Activated gamma-delta T cell treated with Interleukin-2 at 50 U/mL for 16 hours (primary cell): ENCODE measurements around the gene ARHGAP9.
"Not testable (repeated sequence)": the region's sequence is repeated elsewhere in the genome, so short reads cannot be mapped to it uniquely, and the experiment has no call there.

ENCODE experiments used
- DNase-seq: peaks from one replicate; pipeline ENCODE4 v3.0.0-alpha.2; 2020

Gene ARHGAP9

DNA sequence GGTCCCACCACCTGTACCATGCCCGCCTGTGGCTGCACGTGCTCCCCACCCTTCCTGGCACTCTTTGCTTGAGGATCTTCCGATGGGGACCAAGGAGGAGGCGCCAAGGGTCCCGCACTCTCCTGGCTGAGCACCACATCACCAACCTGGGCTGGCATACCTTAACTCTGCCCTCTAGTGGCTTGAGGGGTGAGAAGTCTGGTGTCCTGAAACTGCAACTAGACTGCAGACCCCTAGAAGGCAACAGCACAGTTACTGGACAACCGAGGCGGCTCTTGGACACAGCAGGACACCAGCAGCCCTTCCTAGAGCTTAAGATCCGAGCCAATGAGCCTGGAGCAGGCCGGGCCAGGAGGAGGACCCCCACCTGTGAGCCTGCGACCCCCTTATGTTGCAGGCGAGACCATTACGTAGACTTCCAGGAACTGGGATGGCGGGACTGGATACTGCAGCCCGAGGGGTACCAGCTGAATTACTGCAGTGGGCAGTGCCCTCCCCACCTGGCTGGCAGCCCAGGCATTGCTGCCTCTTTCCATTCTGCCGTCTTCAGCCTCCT lies 23.4 kb downstream of the ARHGAP9 start:
- DNase-seq = peak; percentile 42

DNA sequence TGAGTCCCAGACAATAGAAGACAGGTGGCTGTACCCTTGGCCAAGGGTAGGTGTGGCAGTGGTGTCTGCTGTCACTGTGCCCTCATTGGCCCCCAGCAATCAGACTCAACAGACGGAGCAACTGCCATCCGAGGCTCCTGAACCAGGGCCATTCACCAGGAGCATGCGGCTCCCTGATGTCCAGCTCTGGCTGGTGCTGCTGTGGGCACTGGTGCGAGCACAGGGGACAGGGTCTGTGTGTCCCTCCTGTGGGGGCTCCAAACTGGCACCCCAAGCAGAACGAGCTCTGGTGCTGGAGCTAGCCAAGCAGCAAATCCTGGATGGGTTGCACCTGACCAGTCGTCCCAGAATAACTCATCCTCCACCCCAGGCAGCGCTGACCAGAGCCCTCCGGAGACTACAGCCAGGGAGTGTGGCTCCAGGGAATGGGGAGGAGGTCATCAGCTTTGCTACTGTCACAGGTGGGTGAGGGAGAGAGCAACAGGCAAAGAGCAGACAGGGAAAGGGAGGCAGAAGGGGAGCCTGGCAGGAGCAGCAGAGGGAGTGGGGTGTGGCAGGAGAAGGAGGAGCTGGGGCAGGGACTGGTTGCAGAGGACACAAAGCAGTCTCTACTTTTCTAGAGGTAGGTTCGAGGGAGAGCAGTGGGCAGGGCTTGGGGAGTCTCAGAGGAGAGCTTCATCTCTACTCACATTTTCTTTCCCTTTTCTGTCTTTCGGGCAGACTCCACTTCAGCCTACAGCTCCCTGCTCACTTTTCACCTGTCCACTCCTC lies 24.1 kb downstream of the ARHGAP9 start:
- DNase-seq = no peak

DNA sequence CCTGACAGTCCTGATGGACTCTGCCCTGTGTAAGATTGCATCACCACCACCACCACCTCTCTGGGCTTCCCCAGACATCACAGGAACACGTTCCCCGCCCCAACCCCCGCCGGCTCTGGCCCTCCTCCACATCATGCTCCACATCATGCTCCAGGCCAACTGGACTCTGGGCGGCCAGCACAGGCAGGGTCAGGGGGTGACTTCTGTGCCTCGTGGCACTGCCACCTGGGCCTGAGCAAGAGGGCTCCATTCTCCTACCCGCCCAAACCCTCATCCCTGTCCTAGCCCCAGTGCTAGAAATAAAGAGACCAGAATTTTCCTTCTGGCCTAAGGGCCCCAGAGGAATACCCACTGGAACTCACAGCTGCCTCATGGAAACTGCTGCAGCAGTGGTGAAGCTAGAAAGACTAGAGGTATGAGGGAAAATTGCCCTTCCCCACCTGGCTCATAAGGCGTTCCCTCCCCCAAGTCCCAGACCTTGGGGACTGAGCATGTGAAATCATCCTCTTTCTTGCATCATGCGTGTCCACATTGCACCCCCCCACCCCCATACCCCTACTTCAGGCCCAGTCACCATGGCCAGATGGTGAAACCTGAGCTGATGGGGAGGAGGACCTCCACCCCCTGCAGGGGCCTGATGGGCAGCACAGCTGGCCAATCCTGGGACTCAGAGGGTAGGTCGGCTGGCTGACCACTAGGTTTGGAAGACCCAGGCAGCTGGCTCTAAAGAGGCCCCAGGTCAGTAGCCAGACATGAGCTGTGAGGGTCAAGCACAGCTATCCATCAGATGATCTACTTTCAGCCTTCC lies 24.9 kb downstream of the ARHGAP9 start, which contains the start of gene INHBE:
TSS of gene INHBE (plus strand) at position 742 of the 808 bp plus-strand sequence. CDS start 230 bp downstream, outside the sequence.
- DNase-seq = no peak

DNA sequence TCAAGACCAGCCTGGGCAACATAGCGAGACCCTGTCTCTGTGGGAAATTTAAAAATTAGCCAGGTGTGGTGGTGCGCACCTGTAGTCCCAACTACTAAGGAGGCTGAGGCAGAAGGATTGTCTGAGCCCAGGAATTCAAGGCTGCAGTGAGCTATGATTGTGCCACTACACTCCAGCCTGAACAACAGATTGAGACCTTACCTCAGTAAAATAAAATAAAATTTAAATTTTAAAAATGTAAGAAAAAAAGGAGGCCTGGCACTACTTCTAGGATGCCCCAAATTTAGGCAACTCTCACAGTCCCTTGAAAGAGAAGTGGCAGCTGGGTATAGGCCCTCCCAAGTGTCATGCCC lies 25.5 kb downstream of the ARHGAP9 start:
- DNase-seq = no peak

DNA sequence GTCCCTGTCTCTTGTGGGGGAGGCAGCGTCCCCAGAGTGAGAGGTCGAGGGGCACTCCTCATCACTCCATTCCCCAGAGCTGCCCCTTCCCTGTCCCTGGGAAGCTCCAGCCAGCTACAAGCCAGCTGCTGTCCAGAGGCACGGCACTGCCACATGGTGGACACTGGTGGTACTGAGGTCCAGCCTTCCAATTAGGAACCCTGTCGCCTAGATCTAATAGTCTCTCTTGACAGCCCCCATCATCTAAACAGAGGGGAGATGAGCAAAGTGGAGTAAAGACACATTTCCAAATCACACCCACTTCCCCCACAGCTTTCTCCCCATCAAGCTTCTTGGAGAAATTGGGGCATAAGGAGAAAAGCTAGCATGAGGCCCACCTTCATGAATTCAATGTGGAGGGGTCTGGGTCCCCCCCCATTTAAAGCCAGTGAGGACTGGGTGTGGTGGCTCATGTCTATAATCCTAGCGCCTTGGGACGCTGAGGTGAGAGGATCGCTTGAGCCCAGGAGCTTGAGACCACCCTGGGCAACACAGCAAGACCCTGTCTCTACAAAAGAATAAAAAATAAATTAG lies 26.6 kb downstream of the ARHGAP9 start:
- peak; percentile 19 for DNase-seq

DNA sequence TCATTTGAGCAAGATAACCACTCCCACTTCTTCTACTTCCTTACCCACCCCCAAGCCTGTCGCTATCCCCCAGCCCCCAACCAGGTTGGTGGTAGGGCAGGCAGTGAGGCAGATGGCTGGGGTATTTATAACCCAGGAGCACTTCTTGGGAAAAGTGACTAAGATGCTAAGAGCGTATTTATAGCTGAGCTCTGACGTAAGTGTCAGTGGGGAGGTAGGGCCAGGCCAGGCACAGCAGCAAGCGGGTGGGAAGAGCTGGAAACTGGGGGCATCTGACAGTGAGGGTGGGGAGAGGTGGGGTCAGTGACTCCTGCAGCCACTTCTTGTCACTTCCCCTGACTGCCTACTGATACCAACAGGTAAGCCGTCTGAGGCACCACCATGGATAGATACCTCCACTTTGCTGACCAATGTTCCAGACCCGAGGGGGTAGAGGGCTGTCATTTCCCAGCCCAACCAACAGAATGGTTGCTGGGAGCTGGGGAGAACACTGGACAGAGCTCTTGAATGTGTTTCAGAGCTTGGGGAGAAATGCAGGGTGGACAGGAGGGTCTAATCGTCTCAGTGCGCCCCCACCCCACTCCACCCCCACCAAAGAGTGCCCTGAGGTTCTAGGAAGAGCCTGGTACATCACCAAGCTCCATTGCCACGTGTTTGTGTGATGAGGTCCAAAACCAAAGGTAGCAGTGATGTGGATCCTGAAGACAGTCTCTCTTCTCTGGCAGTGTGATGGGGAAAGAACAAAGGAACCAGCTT lies 27.3 kb downstream of the ARHGAP9 start:
- no peak for DNase-seq

DNA sequence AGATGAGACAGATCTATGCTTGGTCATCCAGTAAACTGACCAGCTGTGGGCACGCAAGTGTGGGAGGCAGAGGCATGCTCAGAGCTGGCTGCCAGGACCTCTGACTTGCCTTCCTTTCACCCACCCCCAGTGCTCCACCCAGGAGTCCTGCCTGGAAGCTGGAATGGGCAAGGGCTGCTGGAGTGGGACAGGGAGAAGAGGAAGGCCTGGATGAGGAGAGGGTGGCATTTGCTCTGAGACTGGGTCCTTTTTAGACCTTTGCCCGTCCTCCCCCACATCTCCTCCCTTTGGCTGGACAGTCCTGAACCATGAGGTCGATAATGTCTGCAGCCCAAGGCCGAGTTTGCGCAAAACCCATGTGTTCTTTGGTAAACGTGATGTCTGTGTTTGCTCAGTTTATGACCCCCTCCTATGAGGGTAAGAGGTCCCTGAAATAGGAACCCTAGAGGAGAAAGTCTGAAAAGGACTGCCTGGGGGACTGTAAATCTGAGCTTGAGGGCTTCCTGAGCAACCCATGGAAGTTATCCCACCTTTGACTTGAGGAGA lies 28.4 kb downstream of the ARHGAP9 start:
- DNase-seq = no peak

DNA sequence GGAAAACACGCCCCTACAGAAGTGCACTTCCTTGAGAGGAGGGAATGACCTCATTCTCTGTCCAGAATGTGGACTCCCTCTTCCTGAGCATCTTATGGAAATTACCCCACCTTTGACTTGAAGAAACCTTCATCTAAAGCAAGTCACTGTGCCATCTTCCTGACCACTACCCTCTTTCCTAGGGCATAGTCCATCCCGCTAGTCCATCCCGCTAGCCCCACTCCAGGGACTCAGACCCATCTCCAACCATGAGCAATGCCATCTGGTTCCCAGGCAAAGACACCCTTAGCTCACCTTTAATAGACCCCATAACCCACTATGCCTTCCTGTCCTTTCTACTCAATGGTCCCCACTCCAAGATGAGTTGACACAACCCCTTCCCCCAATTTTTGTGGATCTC lies 29.6 kb downstream of the ARHGAP9 start:
- DNase-seq = no peak

DNA sequence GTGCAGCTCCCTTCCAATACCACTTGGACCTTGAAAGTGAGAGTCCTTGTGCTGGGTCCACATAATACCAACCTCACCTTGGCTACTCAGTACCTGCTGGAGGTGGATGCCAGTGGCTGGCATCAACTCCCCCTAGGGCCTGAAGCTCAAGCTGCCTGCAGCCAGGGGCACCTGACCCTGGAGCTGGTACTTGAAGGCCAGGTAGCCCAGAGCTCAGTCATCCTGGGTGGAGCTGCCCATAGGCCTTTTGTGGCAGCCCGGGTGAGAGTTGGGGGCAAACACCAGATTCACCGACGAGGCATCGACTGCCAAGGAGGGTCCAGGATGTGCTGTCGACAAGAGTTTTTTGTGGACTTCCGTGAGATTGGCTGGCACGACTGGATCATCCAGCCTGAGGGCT lies 30.3 kb downstream of the ARHGAP9 start:
- no peak for DNase-seq

DNA sequence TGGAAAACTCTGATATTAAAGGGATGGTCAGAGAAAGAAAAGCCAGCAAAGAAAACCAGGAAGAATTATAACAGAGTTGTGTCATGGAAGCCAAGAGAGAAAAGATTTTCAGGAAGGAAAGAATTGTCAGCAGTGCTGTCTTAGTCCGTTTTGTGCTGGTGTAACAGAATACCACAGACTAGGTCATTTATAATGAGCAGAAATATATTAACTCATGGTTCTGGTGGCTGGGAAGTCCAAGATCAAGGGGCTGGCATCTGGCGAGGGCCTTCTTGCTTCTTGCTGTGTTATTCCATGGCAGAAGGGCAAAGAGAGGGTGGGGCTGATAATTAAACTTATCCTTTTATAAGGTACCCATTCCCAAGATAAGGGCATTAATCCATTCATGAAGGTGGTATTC lies 31.0 kb downstream of the ARHGAP9 start:
- DNase-seq = no peak

DNA sequence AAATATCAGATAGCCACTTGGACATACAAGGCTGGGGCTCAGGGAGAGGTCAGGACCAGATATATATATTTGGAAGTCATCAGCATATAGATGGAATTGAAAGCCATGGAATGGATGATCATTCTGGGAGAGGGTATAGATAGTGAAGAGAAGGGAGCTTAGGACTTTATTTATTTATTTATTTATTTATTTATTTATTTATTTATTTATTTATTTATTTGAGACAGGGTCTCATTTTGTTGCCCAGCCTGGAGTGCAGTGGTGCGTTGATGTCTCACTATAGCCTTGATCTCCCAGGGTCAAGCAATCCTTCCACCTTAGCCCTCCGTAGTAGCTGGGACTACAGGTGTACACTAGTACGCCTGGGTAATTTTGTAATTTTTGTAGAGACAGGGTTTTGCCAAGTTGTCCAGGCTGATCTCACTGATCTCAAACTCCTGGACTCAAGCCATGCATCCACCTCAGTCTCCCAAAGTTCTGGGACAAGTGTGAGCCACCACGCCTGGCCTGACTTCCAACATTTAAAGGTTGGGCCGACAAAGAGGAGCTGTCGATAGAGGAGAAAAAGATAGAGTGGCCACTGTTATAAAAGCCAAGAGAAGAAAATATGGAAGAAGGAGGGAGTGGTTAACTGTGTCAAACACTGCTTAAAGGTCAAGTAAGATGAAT lies 33.2 kb downstream of the ARHGAP9 start:
- no peak for DNase-seq

DNA sequence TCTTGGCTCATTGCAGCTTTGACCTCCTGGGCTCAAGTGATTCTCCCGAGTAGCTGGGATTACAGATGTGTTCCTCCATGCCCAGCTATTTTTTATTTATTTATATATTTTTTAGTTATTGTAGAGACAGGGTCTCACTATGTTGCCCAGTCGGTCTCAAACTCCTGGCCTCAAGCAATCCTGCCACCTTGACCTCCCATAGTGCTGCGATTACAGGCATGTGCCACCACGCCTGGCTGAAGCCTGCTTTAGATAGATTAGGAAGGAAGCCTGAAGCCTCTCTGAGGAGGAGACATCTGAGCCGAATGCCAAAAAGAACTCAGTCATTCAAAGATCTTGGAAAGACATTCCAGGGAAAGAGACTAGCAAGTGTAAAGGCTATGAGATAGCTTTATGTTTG lies 34.9 kb downstream of the ARHGAP9 start:
- no peak for DNase-seq

DNA sequence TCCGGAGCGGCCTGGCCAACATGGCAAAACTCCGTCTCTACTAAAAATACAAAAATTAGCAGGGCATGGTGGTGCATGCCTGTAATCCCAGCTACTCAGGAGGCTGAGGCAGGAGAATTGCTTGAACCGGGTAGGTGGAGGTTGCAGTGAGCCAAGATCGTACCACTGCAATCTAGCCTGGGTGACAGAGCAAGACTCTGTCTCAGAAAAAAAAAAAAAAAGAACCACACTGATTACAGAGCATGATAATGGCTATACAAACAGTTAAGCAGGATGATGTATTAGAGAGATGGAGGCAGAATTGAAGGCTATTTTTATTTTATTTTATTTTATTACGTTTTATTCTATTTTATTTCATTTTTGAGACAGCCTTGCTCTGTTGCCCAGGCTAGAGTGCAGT lies 35.3 kb downstream of the ARHGAP9 start:
- not testable (repeated sequence) for DNase-seq

DNA sequence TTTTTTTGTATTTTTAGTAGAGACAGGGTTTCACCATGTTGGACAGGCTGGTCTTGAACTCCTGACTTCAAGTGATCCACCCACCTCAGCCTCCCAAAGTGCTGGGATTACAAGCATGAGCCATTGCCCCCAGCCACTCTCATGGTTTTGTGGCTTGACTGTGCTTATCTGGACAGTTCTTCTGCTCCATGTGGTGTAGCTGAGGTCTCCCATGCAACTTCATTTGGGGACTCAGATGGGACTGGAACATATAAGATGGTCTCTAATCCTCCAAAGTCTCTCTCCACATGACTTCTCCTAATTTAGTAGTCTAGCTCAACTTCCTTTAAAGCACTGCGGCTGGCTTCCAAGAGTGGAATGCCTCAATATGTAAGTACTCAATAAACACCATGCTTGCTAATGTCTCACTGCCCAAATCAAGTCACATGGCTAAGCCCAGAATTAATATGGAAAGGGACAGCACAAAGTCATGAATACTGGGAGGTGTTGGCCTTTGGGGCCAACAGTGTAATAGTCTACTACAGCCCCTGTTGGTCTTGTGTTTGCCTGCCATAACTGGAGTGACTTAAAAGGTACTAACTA lies 37.7 kb downstream of the ARHGAP9 start:
- no peak for DNase-seq

DNA sequence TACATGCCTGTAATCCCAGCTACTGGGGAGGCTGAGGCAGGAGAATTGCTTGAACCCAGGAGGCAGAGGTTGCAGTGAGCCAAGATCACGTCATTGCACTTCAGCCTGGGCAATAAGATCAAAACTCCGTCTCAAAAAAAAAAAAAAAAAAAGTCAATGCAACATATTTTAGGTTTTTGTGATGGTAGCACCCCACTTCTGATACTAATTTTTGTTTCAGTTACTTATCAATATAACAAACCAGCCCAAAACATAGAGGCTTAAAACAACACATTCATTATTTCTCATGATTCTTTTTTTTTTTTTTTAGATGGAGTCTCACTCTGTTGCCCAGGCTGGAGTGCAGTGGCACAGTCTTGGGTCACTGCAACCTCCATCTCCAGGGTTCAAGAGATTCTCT lies 38.3 kb downstream of the ARHGAP9 start:
- not testable (repeated sequence) for DNase-seq

DNA sequence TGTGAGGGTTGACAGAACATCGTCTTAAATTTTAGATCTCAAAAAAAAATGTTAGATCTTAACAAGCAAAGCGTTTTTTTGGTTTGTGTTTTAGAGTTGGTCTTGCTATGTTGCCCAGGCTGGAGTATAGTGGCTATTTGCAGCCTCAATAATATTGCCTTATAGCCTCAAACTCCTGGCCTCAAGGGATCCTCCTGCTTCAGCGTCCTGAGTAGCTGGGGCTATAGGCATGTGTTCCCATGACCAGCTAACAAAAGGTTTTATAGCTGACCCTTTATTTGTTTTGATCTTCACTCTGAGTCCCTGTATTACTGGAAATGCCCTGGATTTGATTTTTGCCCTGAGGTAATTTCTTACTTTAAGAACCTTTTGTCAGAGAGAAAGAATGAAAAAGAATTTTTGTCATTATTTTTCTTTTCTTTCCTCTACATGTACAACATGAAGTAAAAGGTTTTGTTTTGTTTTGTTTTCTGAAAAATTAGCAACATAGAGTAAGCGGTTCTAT lies 39.9 kb downstream of the ARHGAP9 start:
- no peak for DNase-seq

DNA sequence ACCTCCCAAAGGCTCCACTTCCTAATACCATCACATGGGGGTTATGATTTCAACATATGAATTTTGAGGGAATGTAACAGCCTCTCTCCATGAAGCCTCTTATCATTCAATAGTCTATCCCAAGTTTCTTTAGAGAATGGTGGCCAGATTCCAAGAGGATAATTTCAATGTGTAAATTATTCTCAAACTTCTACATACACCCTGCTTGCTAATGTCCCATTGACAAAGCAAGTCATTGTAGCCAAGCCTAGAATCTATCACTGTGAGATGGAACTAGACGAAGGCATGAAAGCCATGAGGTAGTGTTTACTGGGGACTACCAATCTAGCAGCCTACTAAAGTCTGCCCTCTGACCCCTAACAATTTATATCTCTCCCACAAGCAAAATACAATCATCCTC lies 41.3 kb downstream of the ARHGAP9 start:
- no peak for DNase-seq

DNA sequence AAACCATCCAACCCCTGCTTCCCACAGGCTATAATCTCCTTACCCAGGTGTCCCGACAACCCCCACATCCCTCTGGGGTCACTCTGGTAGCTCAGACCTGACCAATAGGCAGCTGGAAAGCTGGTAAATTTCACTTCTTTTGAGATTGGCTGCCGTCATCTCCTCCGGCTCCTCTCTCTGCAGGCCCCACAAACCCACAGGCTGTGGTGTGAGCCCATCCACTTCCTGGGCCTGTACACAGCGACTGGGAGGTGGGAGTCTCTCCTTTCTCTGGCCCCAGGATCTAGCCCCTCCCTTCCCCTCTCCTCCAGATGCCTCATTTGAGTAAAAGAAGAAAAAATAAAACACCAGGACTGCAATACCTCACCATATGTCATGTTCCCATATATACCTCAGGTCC lies 44.4 kb downstream of the ARHGAP9 start:
- no peak for DNase-seq

DNA sequence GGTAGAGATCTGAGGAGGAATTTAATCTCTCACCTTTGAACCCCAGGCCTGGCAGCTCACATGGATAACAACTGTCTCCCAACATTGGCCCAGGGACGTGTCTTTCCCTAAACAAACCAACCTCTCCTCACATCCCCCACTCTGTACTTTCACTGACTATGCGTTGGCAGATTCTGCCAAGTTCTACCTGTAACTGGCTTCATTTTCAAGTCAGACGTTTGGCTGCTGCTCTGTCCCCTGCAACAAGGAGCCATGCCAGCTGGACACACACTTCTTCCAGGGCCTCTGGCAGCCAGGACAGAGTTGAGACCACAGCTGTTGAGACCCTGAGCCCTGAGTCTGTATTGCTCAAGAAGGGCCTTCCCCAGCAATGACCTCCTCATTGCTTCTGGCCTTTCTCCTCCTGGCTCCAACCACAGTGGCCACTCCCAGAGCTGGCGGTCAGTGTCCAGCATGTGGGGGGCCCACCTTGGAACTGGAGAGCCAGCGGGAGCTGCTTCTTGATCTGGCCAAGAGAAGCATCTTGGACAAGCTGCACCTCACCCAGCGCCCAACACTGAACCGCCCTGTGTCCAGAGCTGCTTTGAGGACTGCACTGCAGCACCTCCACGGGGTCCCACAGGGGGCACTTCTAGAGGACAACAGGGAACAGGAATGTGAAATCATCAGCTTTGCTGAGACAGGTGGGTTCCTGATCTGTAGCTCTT lies 45.0 kb downstream of the ARHGAP9 start, which contains the start of gene INHBC:
TSS of gene INHBC (plus strand) at position 268 of the 707 bp plus-strand sequence. CDS start at position 371, 103 bp downstream.
- no peak for DNase-seq

DNA sequence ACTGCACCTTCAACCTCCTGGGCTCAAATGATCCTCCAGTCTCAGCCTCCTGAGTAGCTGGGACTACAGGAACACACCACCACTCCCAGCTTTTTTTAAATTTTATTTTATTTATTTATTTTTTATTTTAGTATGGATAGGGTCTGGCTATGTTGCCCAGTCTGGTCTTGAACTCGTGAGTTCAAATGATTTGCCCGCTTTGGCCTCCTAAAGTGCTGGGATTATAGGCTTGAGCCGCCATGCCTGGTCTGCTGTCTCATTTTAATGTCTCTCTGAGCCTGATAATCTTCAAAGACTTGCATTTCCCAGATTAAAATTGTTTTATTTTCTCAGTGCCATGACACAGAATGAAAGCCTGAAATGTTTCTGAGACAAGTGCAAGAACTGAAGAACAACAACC lies 46.3 kb downstream of the ARHGAP9 start:
- no peak for DNase-seq
